ENCODE measurements around the gene NCOA6. TPM values are rescaled to one million over a fixed set of nuclear protein-coding genes. Genes with fewer than 3 reads are reported as not detected.

NCOA6 gene
- total RNA-seq, 2 experiments from 2014 or later, result 14.6 to 16.3 TPM

DNA sequence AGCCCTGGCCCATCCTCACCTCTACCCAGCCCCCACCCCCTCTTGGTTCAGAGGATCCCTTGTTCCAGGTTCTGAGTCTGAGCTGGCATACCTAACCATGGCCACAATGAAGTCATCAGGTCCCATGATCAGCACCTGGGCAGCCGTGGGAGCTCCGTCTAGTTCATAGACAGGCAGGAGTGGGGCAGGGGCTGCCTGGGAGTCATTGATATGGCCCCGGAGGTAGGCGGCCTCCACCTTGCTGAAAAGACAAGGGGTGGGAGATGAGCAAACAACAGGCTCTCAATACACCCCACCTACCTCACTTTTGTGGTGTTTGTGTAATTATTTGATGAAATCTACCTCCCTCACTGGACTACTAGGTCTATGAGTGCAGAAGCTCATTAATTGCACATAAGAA lies 26.8 kb upstream of the NCOA6 start:
- POLR2A ChIA-PET, result no interaction called here
- Mint-ChIP-seq H3K4me1 (ENCODE audit: low read depth) (no peaks in the 10 kb centered on the region), H3K27me3 (no peaks in the 10 kb centered on the region), H3K27ac (no peak overlapping the region), H3K4me3 (no peak overlapping the region), H3K9me3 (no peaks in the 10 kb centered on the region), H3K36me3 (ENCODE audit: low read depth) (peaks cover 75% of the 10 kb centered on the region)
- H3K4me1 ChIP-seq (ENCODE audit: insufficient read depth, low read length), result no peaks in the 10 kb centered on the region
- no peak for ATAC-seq (ENCODE audit: poor library complexity)
- H3K36me3 ChIP-seq (ENCODE audit: insufficient read depth, low read length), result peaks cover 57% of the 10 kb centered on the region
- H3K9me3 ChIP-seq (ENCODE audit: control insufficient read depth in 1 of 2, insufficient read depth in 1 of 2, low read length in 2 of 2), result no peaks in the 10 kb centered on the region
- no peak overlapping the region for H3K4me3 ChIP-seq (ENCODE audit: low read length)
- TF ChIP-seq, protein P1, sequence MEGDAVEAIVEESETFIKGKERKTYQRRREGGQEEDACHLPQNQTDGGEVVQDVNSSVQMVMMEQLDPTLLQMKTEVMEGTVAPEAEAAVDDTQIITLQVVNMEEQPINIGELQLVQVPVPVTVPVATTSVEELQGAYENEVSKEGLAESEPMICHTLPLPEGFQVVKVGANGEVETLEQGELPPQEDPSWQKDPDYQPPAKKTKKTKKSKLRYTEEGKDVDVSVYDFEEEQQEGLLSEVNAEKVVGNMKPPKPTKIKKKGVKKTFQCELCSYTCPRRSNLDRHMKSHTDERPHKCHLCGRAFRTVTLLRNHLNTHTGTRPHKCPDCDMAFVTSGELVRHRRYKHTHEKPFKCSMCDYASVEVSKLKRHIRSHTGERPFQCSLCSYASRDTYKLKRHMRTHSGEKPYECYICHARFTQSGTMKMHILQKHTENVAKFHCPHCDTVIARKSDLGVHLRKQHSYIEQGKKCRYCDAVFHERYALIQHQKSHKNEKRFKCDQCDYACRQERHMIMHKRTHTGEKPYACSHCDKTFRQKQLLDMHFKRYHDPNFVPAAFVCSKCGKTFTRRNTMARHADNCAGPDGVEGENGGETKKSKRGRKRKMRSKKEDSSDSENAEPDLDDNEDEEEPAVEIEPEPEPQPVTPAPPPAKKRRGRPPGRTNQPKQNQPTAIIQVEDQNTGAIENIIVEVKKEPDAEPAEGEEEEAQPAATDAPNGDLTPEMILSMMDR (IDR thresholded peaks at IDR 0.05), result no peak
- no peaks in the 10 kb centered on the region for H3K27me3 ChIP-seq (ENCODE audit: control insufficient read depth in 1 of 2, insufficient read depth in 2 of 2, low read length in 2 of 2)
- no peak for DNase-seq
- H3K27ac ChIP-seq (ENCODE audit: low read depth in 1 of 2, low read length in 2 of 2), result no peak overlapping the region
- intact Hi-C loops (cut with DNase I, micrococcal nuclease), result no loop called here
- CTCF ChIA-PET, result no interaction called here

DNA sequence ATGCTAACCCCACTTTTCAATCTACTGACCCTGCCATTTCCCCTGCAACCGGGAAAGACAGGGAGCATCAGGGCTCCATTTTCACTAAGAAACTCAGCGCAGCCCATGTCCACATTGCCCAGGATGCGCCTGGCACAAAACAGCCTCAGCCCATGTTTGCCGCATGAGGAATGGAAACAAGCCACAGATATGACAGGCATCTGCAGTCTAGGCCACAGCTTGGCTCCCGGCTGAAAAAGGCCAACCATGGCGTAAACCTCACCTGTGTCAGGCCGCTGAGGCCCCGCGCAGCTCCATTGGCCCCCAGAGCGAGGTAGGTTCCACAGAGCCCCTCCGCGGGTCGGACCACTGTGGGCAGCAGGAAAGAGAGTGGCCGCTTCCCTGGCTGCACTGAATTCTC lies 25.5 kb upstream of the NCOA6 start:
- no peak for DNase-seq
- Mint-ChIP-seq H3K9me3 (no peaks in the 10 kb centered on the region), H3K27me3 (no peaks in the 10 kb centered on the region), H3K4me1 (ENCODE audit: low read depth) (no peaks in the 10 kb centered on the region), H3K36me3 (ENCODE audit: low read depth) (peaks cover 69% of the 10 kb centered on the region), H3K27ac (no peak overlapping the region), H3K4me3 (no peak overlapping the region)
- TF ChIP-seq, protein P1 (IDR thresholded peaks at IDR 0.05), result no peak
- ATAC-seq (ENCODE audit: poor library complexity), result no peak
- Histone ChIP-seq H3K4me1 (ENCODE audit: insufficient read depth, low read length) (no peaks in the 10 kb centered on the region), H3K9me3 (ENCODE audit: control insufficient read depth in 1 of 2, insufficient read depth in 1 of 2, low read length in 2 of 2) (no peaks in the 10 kb centered on the region), H3K27ac (ENCODE audit: low read depth in 1 of 2, low read length in 2 of 2) (no peak overlapping the region), H3K36me3 (ENCODE audit: insufficient read depth, low read length) (peaks cover 46% of the 10 kb centered on the region), H3K4me3 (ENCODE audit: low read length) (no peak overlapping the region), H3K27me3 (ENCODE audit: control insufficient read depth in 1 of 2, insufficient read depth in 2 of 2, low read length in 2 of 2) (no peaks in the 10 kb centered on the region)
- ChIA-PET POLR2A (no interaction called here), CTCF (interaction anchor here (0.5 kb wide), 1 partner anchor 38 kb away, joined by 3 read pairs; no protein-coding TSS in a partner anchor)
- intact Hi-C loops (cut with DNase I, micrococcal nuclease), result no loop called here

DNA sequence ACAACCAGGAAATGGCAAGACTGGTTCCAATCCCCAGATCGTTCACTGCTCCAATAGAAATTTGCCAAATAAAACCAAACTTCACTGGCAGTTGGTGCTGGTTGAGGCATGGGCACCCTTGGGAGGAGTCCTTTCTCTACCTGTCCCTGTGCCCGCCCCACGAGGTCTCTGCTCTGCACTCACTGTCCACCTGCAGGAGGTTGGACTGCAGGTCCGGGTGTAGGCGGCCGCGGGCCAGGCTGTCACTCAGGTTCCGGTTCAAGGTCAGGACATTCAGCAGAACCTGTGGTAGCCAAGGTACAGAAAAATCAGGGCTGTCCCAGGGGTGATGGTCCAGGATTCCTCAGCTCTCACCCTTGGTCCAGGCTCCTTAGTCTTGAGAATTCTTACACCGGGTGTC lies 24.3 kb upstream of the NCOA6 start:
- ChIA-PET CTCF (no interaction called here), POLR2A (no interaction called here)
- Mint-ChIP-seq H3K27ac (no peak overlapping the region), H3K9me3 (no peaks in the 10 kb centered on the region), H3K36me3 (ENCODE audit: low read depth) (peaks cover 66% of the 10 kb centered on the region), H3K4me3 (no peak overlapping the region), H3K4me1 (ENCODE audit: low read depth) (no peaks in the 10 kb centered on the region), H3K27me3 (no peaks in the 10 kb centered on the region)
- Histone ChIP-seq H3K4me3 (ENCODE audit: low read length) (no peak overlapping the region), H3K27ac (ENCODE audit: low read depth in 1 of 2, low read length in 2 of 2) (no peak overlapping the region), H3K27me3 (ENCODE audit: control insufficient read depth in 1 of 2, insufficient read depth in 2 of 2, low read length in 2 of 2) (no peaks in the 10 kb centered on the region), H3K9me3 (ENCODE audit: control insufficient read depth in 1 of 2, insufficient read depth in 1 of 2, low read length in 2 of 2) (no peaks in the 10 kb centered on the region), H3K36me3 (ENCODE audit: insufficient read depth, low read length) (peaks cover 39% of the 10 kb centered on the region), H3K4me1 (ENCODE audit: insufficient read depth, low read length) (no peaks in the 10 kb centered on the region)
- no peak for ATAC-seq (ENCODE audit: poor library complexity)
- no peak for DNase-seq
- intact Hi-C loops (cut with DNase I, micrococcal nuclease), result no loop called here
- TF ChIP-seq, protein P1 (IDR thresholded peaks at IDR 0.05), result no peak

Measured in CD4-positive, alpha-beta T cell (primary cell).